ENCODE measurements around the gene RAPGEF4.

- no peak for TF ChIP-seq ATF2 (CRISPR knock-in tag; IDR thresholded peaks at IDR 0.05)
- TF ChIP-seq ZNF76 (CRISPR knock-in tag; IDR thresholded peaks at IDR 0.05; ENCODE audit: borderline replicate concordance), result no peak
- no peak for TF ChIP-seq PHF8 (IDR thresholded peaks at IDR 0.05; ENCODE audit: borderline replicate concordance, low read length)
- no peak for TF ChIP-seq SFPQ (IDR thresholded peaks at IDR 0.05; ENCODE audit: low read depth, low read length)
- no peak for TF ChIP-seq CTCF (IDR thresholded peaks at IDR 0.05 in 2 of 3, conservative IDR thresholded peaks at IDR 0.05 in 1 of 3; ENCODE audit: insufficient read depth in 2 of 3, low read depth in 1 of 3, low read length in 3 of 3)
- no peak for TF ChIP-seq ZNF695 (CRISPR knock-in tag; IDR thresholded peaks at IDR 0.05)
- no peak for TF ChIP-seq XRCC5 (IDR thresholded peaks at IDR 0.05; ENCODE audit: low read depth, low read length)
- TF ChIP-seq TCF15 (CRISPR knock-in tag; IDR thresholded peaks at IDR 0.05), result no peak
- no peak for TF ChIP-seq BCL6 (CRISPR knock-in tag; IDR thresholded peaks at IDR 0.05)
Observed at GRCh38 chr2:172976816-172977215, 241.2 kb downstream of the RAPGEF4 start.

Measured in K562 (cell line).